ENCODE results near the gene ESPNL.

DNA sequence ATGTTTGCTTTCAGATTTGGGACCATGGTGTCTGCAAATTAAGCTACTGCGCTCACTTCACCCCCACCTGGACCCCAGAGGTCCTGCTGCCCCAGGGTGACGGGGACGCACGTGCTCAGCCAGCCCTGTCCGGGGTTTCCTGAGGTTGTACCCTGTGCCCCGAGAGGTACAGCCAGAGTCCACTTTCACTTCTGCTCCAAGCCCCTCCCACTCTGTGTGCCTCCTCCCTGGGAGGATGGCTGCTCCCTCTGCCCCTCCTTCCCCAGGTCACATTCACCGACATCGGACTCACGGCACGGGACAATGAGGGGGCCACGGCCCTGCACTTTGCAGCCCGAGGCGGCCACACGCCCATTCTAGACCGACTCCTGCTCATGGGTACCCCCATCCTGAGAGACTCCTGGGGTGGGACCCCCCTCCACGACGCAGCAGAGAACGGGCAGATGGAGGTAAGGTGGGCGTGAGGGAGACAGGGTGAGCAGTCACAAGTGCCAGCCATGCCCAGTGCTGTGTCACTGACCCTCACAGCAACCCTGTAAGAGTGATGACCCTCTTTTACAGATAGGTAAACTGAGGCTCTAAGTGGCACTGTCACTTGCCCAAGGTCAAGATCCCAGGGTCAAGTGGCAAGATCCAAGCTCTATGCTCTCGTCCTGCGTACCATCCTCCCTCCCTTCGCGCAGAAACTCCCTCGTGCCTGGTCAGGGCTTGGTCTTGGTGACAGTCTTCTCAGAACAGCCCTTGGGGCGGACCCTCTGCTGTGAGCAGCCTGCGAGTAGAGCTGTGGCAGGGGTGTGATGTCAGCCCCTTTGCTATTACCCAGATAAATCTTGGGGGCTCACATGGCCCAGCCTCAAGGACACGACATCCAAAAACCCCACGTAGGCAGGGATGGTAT, 7.6 kb downstream of the ESPNL start:
- no peak for TF ChIP-seq EZH2 (IDR thresholded peaks at IDR 0.05; ENCODE audit: low read length)
- TF ChIP-seq, protein P1, sequence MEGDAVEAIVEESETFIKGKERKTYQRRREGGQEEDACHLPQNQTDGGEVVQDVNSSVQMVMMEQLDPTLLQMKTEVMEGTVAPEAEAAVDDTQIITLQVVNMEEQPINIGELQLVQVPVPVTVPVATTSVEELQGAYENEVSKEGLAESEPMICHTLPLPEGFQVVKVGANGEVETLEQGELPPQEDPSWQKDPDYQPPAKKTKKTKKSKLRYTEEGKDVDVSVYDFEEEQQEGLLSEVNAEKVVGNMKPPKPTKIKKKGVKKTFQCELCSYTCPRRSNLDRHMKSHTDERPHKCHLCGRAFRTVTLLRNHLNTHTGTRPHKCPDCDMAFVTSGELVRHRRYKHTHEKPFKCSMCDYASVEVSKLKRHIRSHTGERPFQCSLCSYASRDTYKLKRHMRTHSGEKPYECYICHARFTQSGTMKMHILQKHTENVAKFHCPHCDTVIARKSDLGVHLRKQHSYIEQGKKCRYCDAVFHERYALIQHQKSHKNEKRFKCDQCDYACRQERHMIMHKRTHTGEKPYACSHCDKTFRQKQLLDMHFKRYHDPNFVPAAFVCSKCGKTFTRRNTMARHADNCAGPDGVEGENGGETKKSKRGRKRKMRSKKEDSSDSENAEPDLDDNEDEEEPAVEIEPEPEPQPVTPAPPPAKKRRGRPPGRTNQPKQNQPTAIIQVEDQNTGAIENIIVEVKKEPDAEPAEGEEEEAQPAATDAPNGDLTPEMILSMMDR (optimal IDR thresholded peaks at IDR 0.05 in 1 of 3, IDR thresholded peaks at IDR 0.05 in 1 of 3, conservative IDR thresholded peaks at IDR 0.05 in 1 of 3; ENCODE audit: extremely low read depth in 1 of 3, insufficient read depth in 2 of 3, low read length in 3 of 3): no peak
